Aortic smooth muscle cell (primary cell): ENCODE results near the gene MGAT3. TPM values are rescaled to one million over a fixed set of nuclear protein-coding genes. Genes with fewer than 3 reads are reported as not detected.

Experiments
- total RNA-seq: library from RNA; depleted of rRNA; stranded (reverse); fragments of >200 nt; gene quantifications from 2 replicates; pipeline ENCODE4 v1.2.3, GENCODE V29; 2014

Gene MGAT3, protein sequence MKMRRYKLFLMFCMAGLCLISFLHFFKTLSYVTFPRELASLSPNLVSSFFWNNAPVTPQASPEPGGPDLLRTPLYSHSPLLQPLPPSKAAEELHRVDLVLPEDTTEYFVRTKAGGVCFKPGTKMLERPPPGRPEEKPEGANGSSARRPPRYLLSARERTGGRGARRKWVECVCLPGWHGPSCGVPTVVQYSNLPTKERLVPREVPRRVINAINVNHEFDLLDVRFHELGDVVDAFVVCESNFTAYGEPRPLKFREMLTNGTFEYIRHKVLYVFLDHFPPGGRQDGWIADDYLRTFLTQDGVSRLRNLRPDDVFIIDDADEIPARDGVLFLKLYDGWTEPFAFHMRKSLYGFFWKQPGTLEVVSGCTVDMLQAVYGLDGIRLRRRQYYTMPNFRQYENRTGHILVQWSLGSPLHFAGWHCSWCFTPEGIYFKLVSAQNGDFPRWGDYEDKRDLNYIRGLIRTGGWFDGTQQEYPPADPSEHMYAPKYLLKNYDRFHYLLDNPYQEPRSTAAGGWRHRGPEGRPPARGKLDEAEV
- total RNA-seq = 0.06 and 0.40 TPM in 2 replicates

DNA sequence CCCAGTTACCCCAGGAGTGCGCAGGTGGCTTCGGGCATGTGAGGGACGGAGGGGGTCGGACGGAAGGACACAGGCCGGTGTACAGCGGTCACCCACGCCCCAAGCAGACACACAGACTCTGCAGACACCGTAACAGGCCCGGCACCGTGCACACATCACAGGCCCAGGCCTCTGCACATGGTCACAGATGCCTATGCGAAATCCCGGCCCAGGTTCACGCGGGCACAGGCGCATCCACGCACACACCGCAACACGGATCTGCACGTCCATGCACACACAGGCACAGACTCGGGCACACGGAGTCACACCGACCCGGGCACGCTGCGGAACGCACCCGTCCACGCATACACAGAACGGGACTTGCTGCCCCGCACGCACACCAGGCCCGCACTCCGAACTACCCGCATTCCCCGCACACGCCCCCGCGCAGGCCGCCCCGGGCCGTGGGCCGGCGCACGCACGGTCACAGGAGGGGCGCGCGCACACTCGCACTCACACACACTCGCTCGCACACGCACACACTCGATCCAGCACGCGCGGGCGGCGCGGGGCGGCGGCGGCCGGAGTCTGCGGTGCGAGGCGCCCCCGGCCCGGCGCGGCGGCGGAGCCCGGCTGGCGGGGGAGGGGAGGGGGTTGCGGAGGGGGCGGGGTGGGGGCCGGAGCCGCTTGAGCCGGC lies at the start of gene MGAT3:
Gene MGAT3, plus strand, starts transcription at position 491 of the 676 bp plus-strand sequence. CDS start 30,336 bp downstream, outside the sequence.

DNA sequence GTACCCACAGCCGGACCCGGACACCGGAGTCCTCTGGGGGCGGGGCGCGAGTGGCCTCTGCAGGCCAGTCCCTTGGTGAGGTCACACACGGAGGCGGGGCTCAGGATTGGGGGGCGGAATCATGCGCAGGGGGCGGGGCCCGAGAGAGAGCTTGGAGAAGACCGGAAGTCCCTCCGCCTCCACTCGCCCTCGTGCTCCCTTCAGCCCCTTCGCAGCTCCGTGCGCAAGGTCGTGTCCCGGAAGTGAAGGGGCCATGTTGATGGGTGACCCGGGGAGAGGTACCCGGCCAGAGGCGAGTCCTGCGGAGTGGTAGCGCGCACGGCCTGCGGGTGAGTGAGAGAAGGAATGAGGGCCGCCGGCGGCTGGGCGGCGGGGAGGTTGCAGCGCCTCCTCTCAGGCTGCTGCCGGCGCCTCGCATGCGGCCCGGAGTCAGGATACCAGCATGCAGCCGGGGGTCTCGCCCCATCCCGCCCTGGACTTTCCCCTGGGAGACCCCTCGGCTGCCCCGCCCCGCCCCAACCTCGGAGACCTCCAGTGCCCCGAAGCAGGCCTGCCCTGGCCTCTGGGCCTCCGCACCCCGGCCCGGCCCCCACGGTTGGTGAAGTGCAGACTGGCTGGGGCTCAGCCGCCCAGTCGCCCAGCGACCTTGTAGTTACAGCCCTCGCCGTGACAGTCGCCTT lies 45.4 kb downstream of the MGAT3 start, which contains the start of gene MIEF1:
Gene MIEF1, plus strand, starts transcription at position 182 of the 680 bp plus-strand sequence. CDS start 9,005 bp downstream, outside the sequence.

DNA sequence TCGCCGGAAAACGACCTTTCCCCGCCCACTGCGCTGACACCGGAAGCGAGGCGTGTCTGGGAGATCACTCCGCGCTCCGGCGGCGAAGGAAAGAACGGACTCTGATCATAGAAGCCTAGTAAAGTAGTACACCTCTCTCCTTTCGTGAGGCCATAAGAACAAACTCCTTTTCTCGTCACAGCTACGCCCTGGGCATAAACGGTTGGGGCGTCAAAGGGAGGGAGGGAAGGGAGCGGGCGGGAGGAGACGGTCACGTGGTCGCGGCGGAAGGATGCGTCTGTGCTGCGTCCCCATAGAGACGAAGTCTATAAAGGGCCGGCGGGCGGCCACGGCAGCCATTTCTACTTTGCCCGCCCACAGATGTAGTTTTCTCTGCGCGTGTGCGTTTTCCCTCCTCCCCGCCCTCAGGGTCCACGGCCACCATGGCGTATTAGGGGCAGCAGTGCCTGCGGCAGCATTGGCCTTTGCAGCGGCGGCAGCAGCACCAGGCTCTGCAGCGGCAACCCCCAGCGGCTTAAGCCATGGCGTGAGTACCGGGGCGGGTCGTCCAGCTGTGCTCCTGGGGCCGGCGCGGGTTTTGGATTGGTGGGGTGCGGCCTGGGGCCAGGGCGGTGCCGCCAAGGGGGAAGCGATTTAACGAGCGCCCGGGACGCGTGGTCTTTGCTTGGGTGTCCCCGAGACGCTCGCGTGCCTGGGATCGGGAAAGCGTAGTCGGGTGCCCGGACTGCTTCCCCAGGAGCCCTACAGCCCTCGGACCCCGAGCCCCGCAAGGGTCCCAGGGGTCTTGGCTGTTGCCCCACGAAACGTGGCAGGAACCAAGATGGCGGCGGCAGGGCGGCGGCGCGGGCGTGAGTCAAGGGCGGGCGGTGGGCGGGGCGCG lies 63.7 kb downstream of the MGAT3 start, which contains the start of gene ATF4:
Gene ATF4, plus strand, starts transcription at position 337 of the 880 bp plus-strand sequence. CDS start 884 bp downstream, outside the sequence.

DNA sequence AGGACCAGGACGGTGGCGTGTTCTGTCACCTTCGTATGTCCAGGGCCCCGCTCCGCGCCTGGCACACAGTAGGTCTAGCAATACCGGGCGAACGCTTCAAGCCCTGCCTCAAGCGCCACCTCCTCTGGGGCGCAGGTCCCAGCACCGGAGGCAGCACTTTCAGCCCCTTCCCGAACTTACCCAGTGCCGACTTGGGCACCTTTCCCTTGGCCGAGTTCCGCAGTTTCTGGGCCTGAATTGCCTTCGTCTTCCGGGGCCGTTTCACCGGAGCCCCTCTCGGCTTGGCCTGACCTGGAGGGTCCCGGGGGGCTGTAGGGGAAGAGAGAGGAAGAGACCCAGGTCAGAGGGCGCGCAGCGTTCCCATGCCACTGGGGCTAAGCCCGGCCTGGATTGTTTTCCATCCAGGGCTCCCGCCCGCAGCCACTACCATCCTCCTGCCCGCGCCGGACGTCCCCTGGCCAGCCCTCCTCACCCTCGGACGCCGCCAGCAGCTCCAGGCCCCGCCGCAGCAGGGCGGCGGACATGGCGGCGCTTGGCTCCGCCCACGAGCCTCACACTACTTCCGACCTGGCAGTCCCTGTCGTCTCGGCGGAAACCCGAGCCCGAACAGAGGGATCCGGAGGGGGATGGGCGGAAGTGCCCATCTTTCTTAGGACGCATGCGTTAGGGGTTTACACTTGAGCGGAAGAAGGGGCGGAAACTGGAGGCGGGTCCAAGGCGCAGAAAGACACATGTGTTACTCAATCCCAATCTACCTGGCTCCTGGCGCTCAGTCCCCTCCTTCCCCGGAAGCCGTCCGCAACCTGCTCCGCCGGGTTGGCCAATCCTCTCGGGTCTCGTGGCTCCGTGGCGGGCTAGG lies 75.6 kb downstream of the MGAT3 start, which contains the start of gene RPS19BP1:
Gene RPS19BP1, minus strand, starts transcription at position 534 of the 859 bp plus-strand sequence. Its CDS starts 10 bp downstream, at position 524.

Other genes starting within 250 kb of the MGAT3 start
- 1.1 and 1.3 TPM in 2 replicates for gene PDGFB, start 212.0 kb upstream of the MGAT3 start, total RNA-seq
- gene RPL3, start 137.4 kb upstream of the MGAT3 start, total RNA-seq = 2,382 and 3,166 TPM in 2 replicates
- 8.1 and 9.0 TPM in 2 replicates for gene SYNGR1, start 107.0 kb upstream of the MGAT3 start, total RNA-seq
- gene TAB1, start 57.2 kb upstream of the MGAT3 start, total RNA-seq = 14.1 and 14.9 TPM in 2 replicates
- gene MIEF1, start 45.3 kb downstream of the MGAT3 start, total RNA-seq = 14.7 and 17.3 TPM in 2 replicates
- 111 and 141 TPM in 2 replicates for gene ATF4, start 63.5 kb downstream of the MGAT3 start, total RNA-seq
- 49.7 and 54.6 TPM in 2 replicates for gene RPS19BP1, start 75.7 kb downstream of the MGAT3 start, total RNA-seq
- under 0.01 and 0.12 TPM in 2 replicates for gene CACNA1I, start 113.7 kb downstream of the MGAT3 start, total RNA-seq